A549 treated with GW870086 at 1 μM for 4 hours (cell line): Measurements from ENCODE around the gene RENBP. TPM values are rescaled to one million over a fixed set of nuclear protein-coding genes. Genes with fewer than 3 reads are reported as not detected.

Experiments
- total RNA-seq: library from RNA; stranded (reverse); fragments of 200-300 nt; extraction: Qiagen RNA extraction; gene quantifications from 5 replicates; pipeline ENCODE4 v1.2.3, GENCODE V29; 2022; ENCODE audit warnings: low read depth

RENBP gene
- total RNA-seq = 0.09 to 0.29 TPM (median 0.14 TPM) in 4 of 5 replicates, not detected in the other

DNA sequence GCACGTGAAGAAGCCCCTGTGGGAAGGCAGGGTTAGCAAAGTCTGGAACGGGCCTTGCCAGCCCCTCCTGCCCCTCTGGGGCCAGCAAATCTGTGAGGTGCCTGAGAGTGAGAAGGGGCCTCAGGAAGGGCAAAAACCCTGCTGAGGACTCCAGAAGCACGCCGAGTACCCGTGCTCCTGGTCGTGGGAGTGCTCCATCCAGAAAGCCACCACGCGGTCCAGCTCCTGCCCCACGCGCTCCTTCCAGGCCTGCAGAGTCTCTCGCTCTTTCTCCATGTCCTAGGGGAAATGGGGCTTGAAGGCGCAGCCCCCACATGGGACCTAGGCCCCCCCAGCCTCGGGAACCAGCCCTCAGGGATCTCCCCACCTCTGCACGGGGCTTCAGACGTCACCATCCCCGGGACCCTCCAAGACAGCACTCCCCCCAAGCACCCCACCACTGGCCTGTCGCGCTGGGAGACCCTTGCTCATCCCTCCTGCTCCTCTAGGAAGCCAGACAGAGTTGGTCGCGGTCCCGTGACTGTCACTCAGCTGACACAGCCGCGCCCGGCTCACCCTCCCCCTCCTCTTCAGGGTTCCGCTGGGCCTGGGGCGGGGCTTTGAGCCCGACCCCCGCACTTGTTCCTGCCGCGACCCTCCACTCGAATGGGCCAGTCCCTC lies at the start of gene RENBP:
Gene RENBP, minus strand, starts transcription at position 504 of the 660 bp plus-strand sequence. Its CDS starts 33 bp downstream, at position 471.

DNA sequence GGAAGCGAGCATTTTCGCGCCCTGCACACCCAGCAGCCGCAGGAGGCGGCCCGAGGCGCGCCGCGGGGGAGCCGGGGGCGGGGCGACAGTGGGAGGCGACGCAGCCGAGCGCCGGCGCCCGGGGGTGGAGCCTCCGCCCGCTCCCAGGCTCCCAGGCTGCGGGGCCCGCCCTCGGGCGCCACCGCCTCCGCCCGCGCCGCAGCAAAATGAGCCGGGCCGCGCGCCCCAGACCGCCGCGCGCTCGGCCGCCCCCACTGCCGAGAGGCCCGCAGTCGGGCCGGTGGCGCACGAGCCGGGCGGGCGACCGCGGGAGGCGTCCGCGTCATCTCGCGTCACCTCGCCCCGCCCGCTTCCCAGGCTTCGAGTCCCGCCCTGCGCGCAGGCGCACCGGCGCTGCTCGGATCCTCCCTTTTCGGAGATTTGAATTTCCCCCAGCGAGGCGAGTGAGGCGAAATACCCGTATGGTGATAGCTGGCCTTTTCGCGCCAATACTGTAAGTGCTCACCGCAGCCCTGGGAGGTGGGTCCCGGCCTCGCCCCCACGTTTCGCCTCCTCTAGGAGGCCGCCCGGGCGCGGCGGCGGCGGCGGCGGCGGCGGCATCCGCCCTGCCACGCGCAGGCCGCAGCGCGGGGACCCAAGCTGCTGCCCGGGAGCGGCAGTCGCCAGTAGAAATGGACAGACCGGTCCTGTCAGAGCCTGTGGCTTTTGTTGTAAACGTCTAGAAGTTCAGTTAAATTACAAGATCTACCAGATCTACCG lies 28.1 kb upstream of the RENBP start, which contains the start of gene TMEM187:
Gene TMEM187, plus strand, starts transcription at position 387 of the 759 bp plus-strand sequence. CDS start 9,309 bp downstream, outside the sequence.

DNA sequence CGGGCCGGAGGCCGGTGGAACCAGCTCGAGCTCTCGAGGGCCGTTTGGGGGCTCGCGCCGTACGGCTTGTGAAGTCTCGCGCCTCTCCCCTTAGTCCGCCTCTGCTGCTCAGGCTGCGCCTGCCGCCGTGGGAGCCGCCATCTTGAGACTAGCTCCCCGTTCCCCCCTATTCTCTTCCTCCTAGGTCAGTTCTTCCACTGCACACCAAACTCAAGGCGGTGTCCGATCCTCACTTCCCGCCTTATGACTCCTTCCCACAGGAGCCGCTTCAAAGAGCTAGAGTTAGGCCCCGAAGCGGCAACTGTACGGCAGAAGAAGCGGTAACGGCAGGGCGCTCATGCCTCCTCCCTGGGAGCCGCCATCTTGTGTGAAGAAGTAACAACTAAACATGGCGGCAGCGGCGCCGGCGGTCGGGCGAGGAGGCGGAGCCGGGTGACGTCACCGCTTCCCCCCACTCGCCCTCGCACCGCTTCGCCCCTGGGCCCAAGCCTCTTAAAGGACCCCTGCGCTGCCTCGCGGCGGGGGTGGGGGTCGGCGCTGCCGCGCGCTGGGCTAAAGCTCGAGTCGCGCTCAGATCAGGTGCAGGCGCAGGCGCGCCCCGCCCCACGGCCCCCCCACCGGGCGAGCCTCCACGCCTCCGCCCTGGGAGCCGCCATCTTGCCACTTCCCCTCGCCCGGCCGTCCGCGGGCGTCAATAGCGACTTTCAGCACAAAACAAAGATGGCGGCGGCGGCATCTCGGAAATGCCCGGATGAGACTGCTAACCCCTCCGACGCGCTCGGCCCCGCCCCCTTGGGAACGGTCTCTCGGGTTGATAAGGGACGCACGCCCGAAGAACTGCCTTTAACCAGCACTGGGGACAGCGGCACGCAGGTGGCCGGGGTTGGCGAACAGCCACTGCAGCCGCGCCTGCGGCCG lies 27.3 kb upstream of the RENBP start, which contains the start of gene HCFC1:
Gene HCFC1, minus strand, starts transcription at position 369 of the 918 bp plus-strand sequence. CDS start 978 bp downstream, outside the sequence.

DNA sequence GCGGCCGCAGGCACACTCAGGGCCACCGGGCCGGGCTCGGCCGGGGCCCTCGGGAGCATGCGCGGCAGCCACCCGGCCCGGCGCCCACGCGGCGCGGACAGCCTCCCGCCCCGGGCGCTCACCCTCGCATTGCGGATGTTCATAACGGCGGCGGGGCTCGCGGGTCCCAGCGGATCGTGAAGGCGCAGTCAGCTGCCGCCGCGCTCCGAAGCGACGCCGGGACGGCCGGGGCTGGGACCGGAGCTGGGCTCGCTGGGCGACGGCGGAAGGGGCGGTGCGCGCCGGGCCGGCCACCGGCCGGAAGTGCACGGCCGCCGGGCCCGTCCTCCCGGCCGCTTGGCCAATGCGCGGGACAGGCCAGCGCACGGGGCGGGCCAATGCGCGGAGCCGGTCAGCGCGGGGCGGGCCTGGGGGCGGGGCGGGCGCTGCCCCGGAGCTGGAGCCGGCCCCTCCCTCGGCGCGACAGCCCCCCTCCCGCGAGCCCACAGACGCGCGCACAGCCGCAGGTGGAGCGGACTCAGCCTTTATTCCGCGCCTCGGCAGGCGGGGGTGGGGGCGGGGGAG lies 9.6 kb downstream of the RENBP start, which contains the start of gene NAA10:
Gene NAA10, minus strand, starts transcription at position 276 of the 564 bp plus-strand sequence. Its CDS starts 133 bp downstream, at position 143.

DNA sequence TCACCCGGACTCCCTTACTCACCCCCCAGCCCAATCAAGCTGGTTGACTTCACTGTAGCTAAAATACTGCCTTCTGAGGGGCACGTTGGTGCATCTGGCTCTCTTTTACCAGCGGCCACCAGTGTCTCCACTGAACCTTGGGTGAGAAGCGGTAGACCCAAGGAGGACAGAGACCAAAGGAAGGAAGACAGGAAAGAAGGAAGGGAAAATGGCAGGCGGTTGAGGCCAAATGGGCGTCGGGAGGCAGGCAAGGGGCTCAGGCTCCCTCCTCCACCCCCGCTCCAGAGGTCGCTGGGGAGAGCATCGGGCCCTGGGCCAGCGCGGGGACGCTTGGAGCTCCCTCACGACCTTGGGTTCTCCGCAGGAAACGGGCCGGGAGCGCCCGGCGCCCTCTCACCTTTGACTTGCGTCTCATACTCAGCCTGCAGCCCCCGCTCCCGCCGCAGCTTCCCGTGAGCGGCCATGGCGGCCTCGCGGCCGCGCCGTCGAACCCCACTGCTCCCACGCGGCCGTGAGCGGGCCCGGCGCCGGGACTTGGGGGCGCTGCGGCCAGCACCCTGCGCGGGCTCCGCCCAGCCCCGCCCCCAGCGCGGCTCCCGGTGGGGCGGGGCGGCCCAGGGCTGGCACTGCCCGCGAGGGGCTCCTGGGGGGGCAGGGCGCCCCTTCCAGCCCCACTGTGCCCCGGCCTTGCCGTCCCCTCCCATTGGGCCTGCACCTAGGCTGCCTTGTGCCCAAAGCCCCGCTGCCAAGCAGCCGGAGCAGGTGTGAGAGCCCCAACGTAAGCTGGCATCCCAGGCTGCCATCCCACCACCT lies 18.5 kb downstream of the RENBP start, which contains the start of gene ARHGAP4:
Gene ARHGAP4, minus strand, starts transcription at position 526 of the 813 bp plus-strand sequence. Its CDS starts 62 bp downstream, at position 464.

DNA sequence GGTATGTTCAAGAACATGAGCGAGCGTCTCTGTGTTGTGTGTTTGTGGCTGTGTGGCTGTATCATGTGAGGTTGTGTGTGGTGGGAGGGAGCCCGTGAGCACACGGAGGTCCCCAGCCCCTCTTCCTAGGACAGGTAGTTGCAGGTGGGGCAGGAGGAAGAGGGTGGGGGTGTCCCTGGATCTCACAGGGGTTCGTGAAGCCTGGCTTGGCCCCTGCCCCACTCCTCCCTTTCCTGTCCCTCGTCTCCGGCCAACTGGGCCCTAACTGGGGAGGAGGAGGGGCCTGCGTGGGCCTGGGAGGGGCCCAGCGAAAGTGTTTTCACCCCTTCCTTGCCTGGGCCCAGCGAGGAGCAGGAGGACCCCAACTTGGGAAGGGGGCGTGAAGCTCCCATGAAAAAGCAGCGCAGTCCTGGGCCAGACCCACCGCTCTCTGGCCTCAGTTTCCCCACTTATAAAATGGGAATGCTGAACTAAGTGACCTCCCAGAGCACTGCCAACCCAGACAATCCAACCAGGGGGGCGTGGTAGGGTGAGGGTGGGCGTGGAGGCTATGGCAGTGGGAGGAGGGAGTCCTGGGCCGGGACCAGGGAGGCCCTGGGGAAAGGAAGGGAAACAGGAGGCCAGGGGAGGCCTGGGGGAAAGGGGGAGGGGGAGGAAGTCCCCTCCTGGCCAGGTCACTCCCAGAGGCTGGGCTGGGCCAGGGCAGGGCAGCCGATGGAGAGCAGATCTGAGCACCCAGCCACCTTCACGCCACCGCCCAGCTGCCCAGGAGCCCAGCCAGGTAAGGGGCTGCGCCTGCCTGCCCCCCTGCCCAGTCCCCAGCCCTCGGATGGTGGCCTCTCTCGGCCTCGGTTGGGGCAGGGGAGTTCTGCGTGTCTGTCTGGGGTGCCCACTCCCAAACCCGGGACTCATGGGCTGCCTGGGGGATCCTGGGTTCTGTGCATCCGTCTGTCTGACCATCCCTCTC lies 40.2 kb downstream of the RENBP start, which contains the start of gene AVPR2:
Gene AVPR2, plus strand, starts transcription at position 683 of the 967 bp plus-strand sequence. CDS start 473 bp downstream, outside the sequence.

DNA sequence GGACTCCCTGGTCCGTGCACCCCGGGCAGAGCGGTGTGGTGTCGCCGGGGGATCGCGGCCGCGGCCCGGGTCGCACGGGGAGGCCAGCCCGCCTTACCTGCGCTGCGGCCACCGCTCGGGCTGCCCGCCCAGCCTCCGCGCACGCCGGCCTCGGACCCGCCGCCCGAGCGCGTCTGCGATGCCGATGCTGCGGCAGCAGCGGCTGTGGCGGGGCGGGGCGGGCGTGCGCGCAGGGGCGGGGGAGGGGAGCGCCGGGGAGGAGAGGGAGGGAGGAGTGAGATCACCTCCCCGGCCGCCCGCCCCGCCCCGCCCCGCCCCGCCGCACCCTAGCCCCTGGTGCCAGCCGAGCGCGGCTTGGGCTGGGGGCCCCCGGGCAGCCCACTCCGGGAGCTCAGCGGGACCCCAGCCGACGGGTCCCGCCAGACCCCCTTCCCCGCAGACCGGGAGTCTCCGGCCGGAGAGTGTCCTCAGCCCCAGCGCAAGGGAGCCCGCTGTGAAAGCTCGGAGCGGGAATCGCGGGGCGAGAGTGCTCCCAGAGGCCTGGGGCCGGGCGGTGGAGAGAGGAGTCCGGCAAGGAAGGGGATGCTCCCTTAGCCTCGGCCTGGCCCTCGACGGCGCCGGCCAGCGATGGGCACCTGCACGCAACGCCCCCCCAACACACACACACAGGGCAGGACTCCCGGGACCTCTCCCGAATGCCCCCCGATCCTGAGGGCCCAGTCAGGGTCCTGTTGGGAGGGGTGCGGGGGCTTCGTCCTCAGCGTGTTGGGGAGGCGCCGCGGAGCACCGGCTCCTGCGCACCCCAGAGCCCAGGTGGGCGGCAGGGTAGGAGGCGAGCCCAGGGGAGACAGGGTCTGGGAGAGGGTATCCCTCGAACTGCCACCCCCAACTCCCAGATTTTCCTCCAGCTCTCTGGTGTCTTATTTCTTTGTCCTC lies 58.2 kb downstream of the RENBP start, which contains the start of gene L1CAM:
Gene L1CAM, minus strand, starts transcription at position 206 of the 936 bp plus-strand sequence. CDS start 10,337 bp downstream, outside the sequence.

Other genes starting within 250 kb of the RENBP start
- 350 to 420 TPM (median 366 TPM) in 5 replicates for gene BCAP31, start 220.3 kb downstream of the RENBP start, total RNA-seq
- gene ABCD1, start 219.8 kb downstream of the RENBP start, total RNA-seq = 2.3 to 4.7 TPM (median 3.6 TPM) in 5 replicates
- gene PLXNB3, start 180.4 kb downstream of the RENBP start, total RNA-seq = 2.4 to 4.3 TPM (median 3.6 TPM) in 5 replicates
- not detected in 5 replicates for gene SRPK3, start 163.6 kb downstream of the RENBP start, total RNA-seq
- gene IDH3G, start 150.3 kb downstream of the RENBP start, total RNA-seq = 58.5 to 62.8 TPM (median 59.4 TPM) in 5 replicates
- gene SSR4, start 150.0 kb downstream of the RENBP start, total RNA-seq = 399 to 451 TPM (median 405 TPM) in 5 replicates
- gene PDZD4, start 114.1 kb downstream of the RENBP start, total RNA-seq = 2.2 to 4.1 TPM (median 3.4 TPM) in 5 replicates
- gene L1CAM, start 58.5 kb downstream of the RENBP start, total RNA-seq = 16.7 to 20.3 TPM (median 17.5 TPM) in 5 replicates
- gene AVPR2, start 40.0 kb downstream of the RENBP start, total RNA-seq = not detected in 5 replicates
- gene ARHGAP4, start 18.4 kb downstream of the RENBP start, total RNA-seq = 0.80 to 2.0 TPM (median 1.2 TPM) in 5 replicates
- gene NAA10, start 9.6 kb downstream of the RENBP start, total RNA-seq = 194 to 251 TPM (median 220 TPM) in 5 replicates
- 32.7 to 37.9 TPM (median 37.7 TPM) in 5 replicates for gene HCFC1, start 27.2 kb upstream of the RENBP start, total RNA-seq
- 4.8 to 7.7 TPM (median 6.3 TPM) in 5 replicates for gene TMEM187, start 28.1 kb upstream of the RENBP start, total RNA-seq
- gene IRAK1, start 75.3 kb upstream of the RENBP start, total RNA-seq = 196 to 229 TPM (median 217 TPM) in 5 replicates
- gene MECP2, start 153.1 kb upstream of the RENBP start, total RNA-seq = 17.6 to 22.6 TPM (median 18.4 TPM) in 5 replicates
- gene OPN1LW, start 199.6 kb upstream of the RENBP start, total RNA-seq = not detected in 5 replicates
- not detected in 5 replicates for gene OPN1MW, start 238.0 kb upstream of the RENBP start, total RNA-seq